ENCODE results near the gene PIGB. TPM values are rescaled to one million over a fixed set of nuclear protein-coding genes. Genes with fewer than 3 reads are reported as not detected.
"Not testable (repeated sequence)": the region's sequence is repeated elsewhere in the genome, so short reads cannot be mapped to it uniquely, and the experiment has no call there.

The PIGB gene
- total RNA-seq, 1 donor from 2014 or later, result 6.5 TPM

GRCh38 chr15:55379095-55379494 is 60.1 kb downstream of the PIGB start:
- no peak for DNase-seq (ENCODE audit: low read depth in 2 of 2)

- DNase-seq (ENCODE audit: low read depth in 2 of 2), result no peak
Measured at GRCh38 chr15:55381595-55381994, 62.6 kb downstream of the PIGB start.

- no peak for DNase-seq (ENCODE audit: low read depth in 2 of 2)
Measured at GRCh38 chr15:55383687-55384086, 64.7 kb downstream of the PIGB start.

GRCh38 chr15:55387027-55387426 is 68.0 kb downstream of the PIGB start:
- DNase-seq (ENCODE audit: low read depth in 2 of 2), result no peak

GRCh38 chr15:55389264-55389607 is 70.2 kb downstream of the PIGB start:
- DNase-seq (ENCODE audit: low read depth in 2 of 2), result peak in 1 of 2 donors; percentile 36

GRCh38 chr15:55394694-55395093 is 75.7 kb downstream of the PIGB start:
- no peak for DNase-seq (ENCODE audit: low read depth in 2 of 2)

- no peak for DNase-seq (ENCODE audit: low read depth in 2 of 2)
Measured at GRCh38 chr15:55398243-55398642, 79.2 kb downstream of the PIGB start.

GRCh38 chr15:55400050-55400449 is 81.0 kb downstream of the PIGB start:
- DNase-seq (ENCODE audit: low read depth in 2 of 2), result not testable (repeated sequence)

- no peak for DNase-seq (ENCODE audit: low read depth in 2 of 2)
Measured at GRCh38 chr15:55401786-55402246, 82.8 kb downstream of the PIGB start.

GRCh38 chr15:55402707-55403106 is 83.7 kb downstream of the PIGB start:
- DNase-seq (ENCODE audit: low read depth in 2 of 2), result peak in 1 of 2 donors; percentile 12

- peak; percentile 11 to 65 for DNase-seq (ENCODE audit: low read depth in 2 of 2)
Measured at GRCh38 chr15:55403531-55403930, 84.5 kb downstream of the PIGB start.

Other genes with a start within 250 kb of the PIGB start
- gene RSL24D1, start 122.3 kb upstream of the PIGB start, total RNA-seq, result 52.7 and 59.7 TPM in 2 replicates
- gene RAB27A, start 29.4 kb upstream of the PIGB start, total RNA-seq, result 6.1 and 9.5 TPM in 2 replicates
- gene PIGBOS1, start 99 bp upstream of the PIGB start, total RNA-seq, result 4.1 and 7.7 TPM in 2 replicates
- gene CCPG1, start 89.1 kb downstream of the PIGB start, total RNA-seq, result 34.0 and 49.4 TPM in 2 replicates
- gene PIERCE2, start 89.3 kb downstream of the PIGB start, total RNA-seq, result 0.60 and 0.87 TPM in 2 replicates
- gene DNAAF4, start 189.0 kb downstream of the PIGB start, total RNA-seq, result 0.99 and 1.7 TPM in 2 replicates

All from lung microvascular endothelial cell (primary cell).